Neutrophil (primary cell): ENCODE measurements around the gene HMGXB4.

Experiments used
- H3K27ac ChIP-seq: fragments of 200-600 bp; sonication (generic); 2 replicates; pipeline ENCODE4 v1.5.1; 2016; ENCODE audit warnings: mild to moderate bottlenecking, moderate library complexity
- H3K27me3 ChIP-seq: fragments of 200-600 bp; sonication (generic); 2 replicates; pipeline ENCODE4 v1.6.0; 2016; ENCODE audit warnings: mild to moderate bottlenecking
- H3K36me3 ChIP-seq: fragments of 200-600 bp; sonication (generic); 2 replicates; pipeline ENCODE4 v1.5.1; 2017
- H3K4me1 ChIP-seq, 2 experiments: fragments of 200-600 bp in 1 of 2; sonication (generic) in 1 of 2; 1 replicate in 1 of 2; 2 replicates in 1 of 2; pipeline versions ENCODE4 v1.5.1 to v1.6.1; 2013 to 2016; ENCODE audit warnings: low read depth in 1 of 2, low read length in 1 of 2, mild to moderate bottlenecking in 1 of 2, moderate library complexity in 1 of 2; ENCODE audit not compliant: control insufficient read depth in 1 of 2, insufficient read depth in 1 of 2
- H3K4me3 ChIP-seq, 2 experiments: fragments of 200-600 bp in 1 of 2; sonication (generic) in 1 of 2; 1 replicate in 1 of 2; 2 replicates in 1 of 2; pipeline ENCODE4 v1.5.1; 2013 to 2016; ENCODE audit warnings: low read depth in 1 of 2, low read length in 1 of 2, mild to moderate bottlenecking in 1 of 2, moderate library complexity in 1 of 2
- H3K9me3 ChIP-seq: fragments of 200-600 bp; sonication (generic); 2 replicates; pipeline ENCODE4 v1.5.1; 2016
- TF ChIP-seq, protein P1 (sequence below): fragments of 200-600 bp; sonication (generic); IDR thresholded peaks from 2 replicates; pipeline ENCODE4 v1.5.1; 2016; ENCODE audit warnings: antibody characterized with exemption

HMGXB4 gene

DNA sequence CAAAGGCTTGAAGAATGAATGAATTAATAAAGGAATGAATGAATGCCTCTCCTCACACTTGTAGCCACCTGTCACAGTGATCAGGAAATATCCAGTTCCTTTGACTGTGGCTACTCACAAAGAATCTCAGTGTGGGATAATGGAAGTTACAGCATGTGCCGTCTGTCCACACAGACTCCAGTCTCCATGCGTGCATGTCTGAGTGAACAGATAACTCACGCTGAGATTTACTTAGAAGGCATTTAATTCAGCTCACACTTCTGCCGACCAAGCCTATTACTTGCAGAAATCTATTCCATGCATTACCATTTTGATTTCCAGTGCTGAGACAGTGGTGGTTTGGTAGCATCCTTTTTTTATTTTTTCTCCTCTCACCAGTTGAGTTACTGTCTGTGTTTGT, 32.3 kb upstream of the HMGXB4 start:
- no peak overlapping the region for H3K27ac ChIP-seq
- no peaks in the 10 kb centered on the region for H3K36me3 ChIP-seq
- H3K4me1 ChIP-seq = no peaks in the 10 kb centered on the region
- no peak overlapping the region for H3K4me3 ChIP-seq
- H3K27me3 ChIP-seq = peaks cover 23% of the 10 kb centered on the region
- no peaks in the 10 kb centered on the region for H3K9me3 ChIP-seq
- TF ChIP-seq, protein P1, sequence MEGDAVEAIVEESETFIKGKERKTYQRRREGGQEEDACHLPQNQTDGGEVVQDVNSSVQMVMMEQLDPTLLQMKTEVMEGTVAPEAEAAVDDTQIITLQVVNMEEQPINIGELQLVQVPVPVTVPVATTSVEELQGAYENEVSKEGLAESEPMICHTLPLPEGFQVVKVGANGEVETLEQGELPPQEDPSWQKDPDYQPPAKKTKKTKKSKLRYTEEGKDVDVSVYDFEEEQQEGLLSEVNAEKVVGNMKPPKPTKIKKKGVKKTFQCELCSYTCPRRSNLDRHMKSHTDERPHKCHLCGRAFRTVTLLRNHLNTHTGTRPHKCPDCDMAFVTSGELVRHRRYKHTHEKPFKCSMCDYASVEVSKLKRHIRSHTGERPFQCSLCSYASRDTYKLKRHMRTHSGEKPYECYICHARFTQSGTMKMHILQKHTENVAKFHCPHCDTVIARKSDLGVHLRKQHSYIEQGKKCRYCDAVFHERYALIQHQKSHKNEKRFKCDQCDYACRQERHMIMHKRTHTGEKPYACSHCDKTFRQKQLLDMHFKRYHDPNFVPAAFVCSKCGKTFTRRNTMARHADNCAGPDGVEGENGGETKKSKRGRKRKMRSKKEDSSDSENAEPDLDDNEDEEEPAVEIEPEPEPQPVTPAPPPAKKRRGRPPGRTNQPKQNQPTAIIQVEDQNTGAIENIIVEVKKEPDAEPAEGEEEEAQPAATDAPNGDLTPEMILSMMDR = no peak

DNA sequence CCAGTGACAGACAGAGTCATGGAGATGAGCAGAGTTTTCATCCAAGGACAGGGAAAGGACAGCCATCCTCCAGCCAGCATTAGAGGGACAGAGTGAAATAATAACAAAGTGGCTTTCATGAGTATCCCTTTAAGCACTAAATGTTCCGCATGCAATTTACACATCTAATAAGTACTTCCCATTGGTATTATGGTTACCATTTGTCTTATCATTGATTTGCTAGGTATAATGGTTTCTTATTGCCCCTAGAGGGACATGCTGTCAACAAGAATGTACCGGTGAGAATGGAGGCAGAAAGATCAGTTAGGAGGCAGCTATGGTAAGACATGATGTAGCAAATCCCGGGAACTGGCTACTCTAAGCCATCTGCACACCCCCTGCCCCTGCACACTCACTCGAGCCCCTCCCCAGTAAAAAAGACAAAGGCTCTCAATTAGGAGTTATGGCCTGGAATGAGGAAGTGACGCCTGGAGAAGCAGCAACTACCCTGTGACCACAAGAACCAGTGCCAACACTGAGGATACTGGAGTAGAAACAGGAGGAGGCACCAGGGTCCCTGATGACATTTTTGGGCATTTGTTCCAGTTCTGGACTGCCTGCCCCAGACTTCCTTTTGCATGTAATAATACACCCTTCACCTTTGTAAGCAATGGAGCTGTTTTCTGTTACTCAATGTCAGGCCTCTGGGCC, 30.2 kb upstream of the HMGXB4 start:
- H3K27ac ChIP-seq = no peak overlapping the region
- TF ChIP-seq, protein P1 = no peak

DNA sequence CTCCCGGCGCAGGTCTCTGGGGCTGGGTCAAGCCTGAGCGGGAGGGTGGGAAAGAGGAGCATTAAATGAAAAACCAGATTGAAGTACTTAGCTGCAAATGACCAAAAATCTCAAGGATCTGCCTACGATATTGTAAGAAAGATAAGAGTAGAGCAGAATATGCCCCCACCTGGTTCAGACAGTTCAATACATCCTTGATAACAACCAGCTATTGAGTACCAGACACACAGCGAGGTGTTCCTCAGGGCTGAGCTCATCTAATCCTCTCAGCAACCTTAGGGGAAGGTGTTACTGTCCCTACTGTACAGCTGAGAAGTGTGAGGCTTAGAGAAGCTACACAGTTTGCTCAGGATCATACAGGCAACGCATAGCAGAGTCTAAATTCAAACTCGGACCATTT, 27.4 kb upstream of the HMGXB4 start:
- Histone ChIP-seq H3K9me3 (no peaks in the 10 kb centered on the region), H3K36me3 (no peaks in the 10 kb centered on the region), H3K4me1 (no peaks in the 10 kb centered on the region), H3K27ac (no peak overlapping the region), H3K27me3 (peaks cover 34% of the 10 kb centered on the region), H3K4me3 (no peak overlapping the region)
- TF ChIP-seq, protein P1 = no peak

More for the DNA sequence above, 30.2 kb upstream of the HMGXB4 start:
- H3K27me3 ChIP-seq = peaks cover 19% of the 10 kb centered on the region
- no peak overlapping the region for H3K4me3 ChIP-seq
- no peaks in the 10 kb centered on the region for H3K9me3 ChIP-seq
- H3K4me1 ChIP-seq = no peaks in the 10 kb centered on the region
- H3K36me3 ChIP-seq = no peaks in the 10 kb centered on the region

DNA sequence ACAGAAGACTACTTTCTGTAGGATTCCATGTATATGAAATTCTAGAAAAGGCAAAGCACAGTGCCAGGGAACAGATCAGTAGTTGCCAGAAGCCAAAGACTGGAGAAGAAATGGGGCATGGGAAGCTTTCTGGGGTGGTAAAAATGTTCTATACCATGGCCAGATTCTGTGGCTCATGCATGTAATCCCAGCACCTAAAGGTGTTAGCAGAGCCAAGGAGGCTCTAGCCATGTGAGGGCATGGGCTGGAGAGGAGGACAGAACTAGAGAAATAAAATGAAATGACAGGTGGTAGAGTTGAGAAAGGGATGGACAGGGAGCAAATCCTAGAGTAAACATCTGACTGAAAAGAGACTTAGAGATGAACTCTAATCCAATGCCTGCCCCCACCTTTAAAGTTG, 26.9 kb upstream of the HMGXB4 start:
- TF ChIP-seq, protein P1 = no peak
- Histone ChIP-seq H3K4me3 (no peak overlapping the region), H3K27me3 (peaks cover 39% of the 10 kb centered on the region), H3K27ac (no peak overlapping the region), H3K9me3 (no peaks in the 10 kb centered on the region), H3K36me3 (no peaks in the 10 kb centered on the region), H3K4me1 (no peaks in the 10 kb centered on the region)

DNA sequence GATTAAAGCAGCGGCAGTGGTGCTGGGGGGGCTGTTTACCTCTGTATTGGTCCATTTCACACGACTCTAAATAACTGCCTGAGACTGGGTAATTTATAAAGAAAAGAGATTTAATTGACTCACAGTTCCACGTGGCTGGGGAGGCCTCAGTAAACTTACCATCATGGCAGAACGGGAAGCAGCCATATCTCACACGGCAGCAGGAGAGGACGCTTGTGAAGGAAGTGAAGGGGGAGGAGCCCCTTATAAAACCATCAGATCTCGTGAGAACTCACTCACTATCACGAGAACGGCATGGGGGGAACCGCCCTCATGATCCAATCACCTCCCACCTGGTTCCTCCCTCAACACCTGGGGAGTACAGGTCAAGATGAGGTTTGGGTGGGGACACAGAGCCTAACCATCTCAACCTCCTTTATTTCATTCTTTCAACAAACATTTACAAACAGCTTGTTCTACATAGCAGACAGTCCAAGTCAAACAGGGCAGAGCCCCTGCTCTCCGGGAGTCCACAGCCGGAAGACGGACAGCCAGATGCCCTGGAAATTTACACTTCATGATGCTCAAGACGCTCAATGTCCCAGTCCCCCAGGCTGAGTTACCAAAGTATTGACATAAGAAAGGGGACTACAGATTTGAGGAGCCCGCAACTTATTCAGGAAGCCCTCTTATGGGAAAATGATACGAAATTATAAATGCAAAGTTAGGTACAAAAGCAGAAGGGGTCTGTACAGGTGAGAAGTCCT, 26.3 kb upstream of the HMGXB4 start:
- Histone ChIP-seq H3K36me3 (no peaks in the 10 kb centered on the region), H3K9me3 (no peaks in the 10 kb centered on the region), H3K4me3 (no peak overlapping the region), H3K27me3 (peaks cover 44% of the 10 kb centered on the region), H3K4me1 (no peaks in the 10 kb centered on the region), H3K27ac (no peak overlapping the region)
- TF ChIP-seq, protein P1 = no peak
